ENCODE measurements around the gene MECP2. TPM values are rescaled to one million over a fixed set of nuclear protein-coding genes. Genes with fewer than 3 reads are reported as not detected.

The MECP2 gene
- total and polyA plus RNA-seq, 2 donors (not counting 1 experiment from before 2014, with no cell fraction given): 20.0 to 122 TPM

GRCh38 chrX:154037754-154038153 is 59.8 kb downstream of the MECP2 start:
- Mint-ChIP-seq H3K4me1 (peaks cover 34% of the 10 kb centered on the region), H3K27ac (no peak overlapping the region), H3K4me3 (no peak overlapping the region), H3K27me3 (no peaks in the 10 kb centered on the region), H3K9me3 (ENCODE audit: insufficient read depth) (no peaks in the 10 kb centered on the region)
- 100% methylated on average over 1 of the region's 5 CpGs for WGBS (ENCODE audit: insufficient coverage)
- Histone ChIP-seq H3K27me3 (replicated peaks in 1 of 4; ENCODE audit: control extremely low read depth in 1 of 4, control insufficient read depth in 3 of 4, insufficient read depth in 4 of 4, low read length in 3 of 4) (no peaks in the 10 kb centered on the region), H3K27ac (ENCODE audit: low read length in 2 of 2) (no peak overlapping the region), H2AFZ (ENCODE audit: insufficient read depth, low read depth, low read length, poor library complexity, severe bottlenecking) (no peak overlapping the region), H3K4me1 (ENCODE audit: control insufficient read depth in 2 of 2, insufficient read depth in 2 of 2, low read length in 2 of 2) (peaks cover 4 to 5% of the 10 kb centered on the region in 2 donors), H3K9me3 (ENCODE audit: control extremely low read depth in 1 of 3, control insufficient read depth in 2 of 3, insufficient read depth in 1 of 3, low read length in 2 of 3) (no peaks in the 10 kb centered on the region), H3K36me3 (replicated peaks in 1 of 2; ENCODE audit: control extremely low read depth in 1 of 2, control insufficient read depth in 1 of 2, extremely low read depth in 1 of 2, insufficient read depth in 2 of 2, low read length in 1 of 2) (peaks cover 0 to 10% of the 10 kb centered on the region in 2 experiments), H4K20me1 (ENCODE audit: control insufficient read depth, insufficient read depth, low read length, poor library complexity, severe bottlenecking) (peaks cover 34% of the 10 kb centered on the region), H3K4me3 (ENCODE audit: control extremely low read depth in 1 of 5, extremely low read depth in 1 of 5, insufficient read depth in 1 of 5, low read depth in 2 of 5, low read length in 4 of 5) (no peak overlapping the region), H3K79me2 (ENCODE audit: control insufficient read depth, insufficient read depth, low read length) (peaks cover 70% of the 10 kb centered on the region), H3K4me2 (replicated peaks; ENCODE audit: low read depth, low read length, poor library complexity, severe bottlenecking) (no peak overlapping the region), H3K9ac (ENCODE audit: low read length) (no peak overlapping the region)
- DNase-seq: no peak
- POLR2A ChIA-PET: no interaction called here
- intact Hi-C loops (cut with micrococcal nuclease): no loop called here
- ATAC-seq (ENCODE audit: low read depth): no peak
- CTCF ChIA-PET: no interaction called here
- TF ChIP-seq, protein P1, sequence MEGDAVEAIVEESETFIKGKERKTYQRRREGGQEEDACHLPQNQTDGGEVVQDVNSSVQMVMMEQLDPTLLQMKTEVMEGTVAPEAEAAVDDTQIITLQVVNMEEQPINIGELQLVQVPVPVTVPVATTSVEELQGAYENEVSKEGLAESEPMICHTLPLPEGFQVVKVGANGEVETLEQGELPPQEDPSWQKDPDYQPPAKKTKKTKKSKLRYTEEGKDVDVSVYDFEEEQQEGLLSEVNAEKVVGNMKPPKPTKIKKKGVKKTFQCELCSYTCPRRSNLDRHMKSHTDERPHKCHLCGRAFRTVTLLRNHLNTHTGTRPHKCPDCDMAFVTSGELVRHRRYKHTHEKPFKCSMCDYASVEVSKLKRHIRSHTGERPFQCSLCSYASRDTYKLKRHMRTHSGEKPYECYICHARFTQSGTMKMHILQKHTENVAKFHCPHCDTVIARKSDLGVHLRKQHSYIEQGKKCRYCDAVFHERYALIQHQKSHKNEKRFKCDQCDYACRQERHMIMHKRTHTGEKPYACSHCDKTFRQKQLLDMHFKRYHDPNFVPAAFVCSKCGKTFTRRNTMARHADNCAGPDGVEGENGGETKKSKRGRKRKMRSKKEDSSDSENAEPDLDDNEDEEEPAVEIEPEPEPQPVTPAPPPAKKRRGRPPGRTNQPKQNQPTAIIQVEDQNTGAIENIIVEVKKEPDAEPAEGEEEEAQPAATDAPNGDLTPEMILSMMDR (IDR thresholded peaks at IDR 0.05): no peak
- no peak for TF ChIP-seq EZH2 (IDR thresholded peaks at IDR 0.05; ENCODE audit: borderline replicate concordance, insufficient read depth, low read depth, low read length, poor library complexity, severe bottlenecking)

DNA sequence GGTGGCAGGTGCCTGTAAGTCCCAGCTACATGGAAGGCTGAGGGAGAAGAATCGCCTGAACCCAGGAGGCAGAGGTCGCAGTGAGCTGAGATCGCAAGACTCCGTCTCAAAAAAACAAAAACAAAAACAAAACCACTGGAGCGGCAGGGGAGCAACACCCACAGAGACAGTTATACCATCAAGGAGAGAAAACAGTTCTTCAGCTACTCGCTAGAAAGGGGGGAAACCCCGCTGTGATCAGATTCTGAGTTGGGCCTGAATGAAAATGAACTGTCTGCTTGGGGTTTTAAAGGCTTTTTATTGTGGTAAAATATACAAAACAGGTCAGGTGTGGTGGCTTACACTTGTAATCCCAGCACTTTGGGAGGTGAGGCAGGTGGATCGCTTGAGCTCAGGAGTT is 61.0 kb downstream of the MECP2 start:
- H3K9ac ChIP-seq (ENCODE audit: low read length): no peak overlapping the region
- H3K9me3 Mint-ChIP-seq (ENCODE audit: insufficient read depth): no peaks in the 10 kb centered on the region
- no peaks in the 10 kb centered on the region for H3K27me3 Mint-ChIP-seq
- H2AFZ ChIP-seq (ENCODE audit: insufficient read depth, low read depth, low read length, poor library complexity, severe bottlenecking): no peak overlapping the region
- no peak overlapping the region for H3K4me2 ChIP-seq (replicated peaks; ENCODE audit: low read depth, low read length, poor library complexity, severe bottlenecking)
- no peak overlapping the region for H3K4me3 Mint-ChIP-seq
- H3K27ac Mint-ChIP-seq: peak overlapping the region; percentile 41
- ATAC-seq (ENCODE audit: low read depth) (no peak), DNase-seq (no peak)
- no peak for TF ChIP-seq EZH2 (IDR thresholded peaks at IDR 0.05; ENCODE audit: borderline replicate concordance, insufficient read depth, low read depth, low read length, poor library complexity, severe bottlenecking)
- TF ChIP-seq, protein P1 (IDR thresholded peaks at IDR 0.05): no peak
- H3K9me3 ChIP-seq (ENCODE audit: control extremely low read depth in 1 of 3, control insufficient read depth in 2 of 3, insufficient read depth in 1 of 3, low read length in 2 of 3): no peaks in the 10 kb centered on the region
- H3K4me3 ChIP-seq (ENCODE audit: control extremely low read depth in 1 of 5, extremely low read depth in 1 of 5, insufficient read depth in 1 of 5, low read depth in 2 of 5, low read length in 4 of 5): no peak overlapping the region
- no peaks in the 10 kb centered on the region for H3K27me3 ChIP-seq (replicated peaks in 1 of 4; ENCODE audit: control extremely low read depth in 1 of 4, control insufficient read depth in 3 of 4, insufficient read depth in 4 of 4, low read length in 3 of 4)
- ChIA-PET POLR2A (interaction anchor here (0.6 kb wide), 1 partner anchor 23 kb away, joined by 4 read pairs; no protein-coding TSS in a partner anchor), CTCF (interaction anchor here (0.7 kb wide), 1 partner anchor 109 kb away, joined by 3 read pairs; no protein-coding TSS in a partner anchor)
- no peak overlapping the region for H3K27ac ChIP-seq (ENCODE audit: low read length in 2 of 2)
- H3K79me2 ChIP-seq (ENCODE audit: control insufficient read depth, insufficient read depth, low read length): peaks cover 66% of the 10 kb centered on the region
- H3K36me3 ChIP-seq (replicated peaks in 1 of 2; ENCODE audit: control extremely low read depth in 1 of 2, control insufficient read depth in 1 of 2, extremely low read depth in 1 of 2, insufficient read depth in 2 of 2, low read length in 1 of 2): peaks cover 0 to 11% of the 10 kb centered on the region in 2 experiments
- peaks cover 45% of the 10 kb centered on the region for H4K20me1 ChIP-seq (ENCODE audit: control insufficient read depth, insufficient read depth, low read length, poor library complexity, severe bottlenecking)
- peaks cover 28% of the 10 kb centered on the region for H3K4me1 Mint-ChIP-seq
- peaks cover 0 to under 1% of the 10 kb centered on the region in 2 donors for H3K4me1 ChIP-seq (ENCODE audit: control insufficient read depth in 2 of 2, insufficient read depth in 2 of 2, low read length in 2 of 2)
- intact Hi-C loops (cut with micrococcal nuclease): no loop called here
- no CpG with 5 or more reads among the region's 8 CpGs for WGBS (ENCODE audit: insufficient coverage)

Data from B cell (primary cell).